Activated naive CD4-positive, alpha-beta T cell (primary cell): Measurements from ENCODE around the gene PLOD2.

ENCODE experiments used
- DNase-seq, 4 experiments: peaks; one replicate each; lab custom pipeline; 2025; lab: John Stamatoyannopoulos, UW

Gene PLOD2

GRCh38 chr3:146160964-146161662 lies at the start of gene PLOD2:
PLOD2 (minus strand) TSS chr3:146161184; CDS start chr3:146160989, 195 bp downstream.
- DNase-seq, result no peak

- no peak for DNase-seq
Measured at GRCh38 chr3:146209371-146209770, 48.4 kb upstream of the PLOD2 start.

DNA sequence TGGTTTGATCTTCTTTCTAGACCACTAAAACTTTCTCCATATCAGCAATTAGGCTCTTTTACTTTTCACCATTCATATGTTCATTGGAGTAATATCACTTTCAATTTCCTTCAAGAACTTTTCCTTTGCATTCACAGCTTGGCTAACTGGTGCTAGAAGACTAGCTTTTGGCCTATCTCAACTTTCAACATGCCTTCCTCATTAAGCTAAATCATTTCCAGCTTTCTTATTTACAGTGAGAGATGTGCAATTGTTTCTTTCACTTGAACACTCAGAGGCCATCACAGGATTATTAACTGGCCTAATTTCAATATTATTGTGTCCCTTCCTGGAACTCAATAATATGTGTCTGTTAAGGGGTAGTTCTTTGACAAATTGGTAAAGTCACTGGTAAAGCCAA lies 42.8 kb upstream of the PLOD2 start:
- DNase-seq, result no peak

DNA sequence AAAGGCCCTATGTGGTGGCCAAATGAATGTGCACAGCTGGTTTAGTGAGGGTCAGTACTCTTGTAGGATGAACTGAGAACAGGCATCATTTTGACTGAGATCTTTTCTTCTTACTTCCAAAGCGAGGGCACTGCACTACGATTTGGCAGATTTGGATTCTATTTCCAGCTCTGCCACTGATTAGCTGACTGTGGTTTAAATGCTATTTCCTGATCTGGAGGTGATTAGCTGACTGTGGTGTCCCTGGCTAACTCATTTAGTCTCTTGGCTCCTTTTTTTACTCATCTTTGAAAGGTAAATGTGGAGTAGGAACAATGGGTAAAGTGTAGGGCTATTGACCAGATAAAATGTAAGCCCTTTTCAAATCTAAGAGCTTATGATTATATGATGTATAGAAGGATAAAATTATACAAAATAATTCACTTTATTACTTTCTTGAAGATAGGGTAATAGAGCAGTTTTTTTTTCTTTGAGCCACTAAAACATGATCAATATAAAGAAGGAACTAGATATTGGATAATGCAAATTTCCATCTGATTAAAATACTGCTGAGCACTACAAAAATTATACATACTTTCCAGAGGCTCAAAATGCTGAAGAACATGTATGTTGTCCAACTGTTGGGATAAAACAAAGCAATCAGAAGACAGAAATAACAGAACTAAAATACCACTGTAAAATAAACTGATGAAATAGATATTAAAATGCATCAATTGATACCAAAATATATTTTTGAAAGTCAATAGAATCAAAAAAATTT lies 39.7 kb upstream of the PLOD2 start:
- DNase-seq, result no peak

DNA sequence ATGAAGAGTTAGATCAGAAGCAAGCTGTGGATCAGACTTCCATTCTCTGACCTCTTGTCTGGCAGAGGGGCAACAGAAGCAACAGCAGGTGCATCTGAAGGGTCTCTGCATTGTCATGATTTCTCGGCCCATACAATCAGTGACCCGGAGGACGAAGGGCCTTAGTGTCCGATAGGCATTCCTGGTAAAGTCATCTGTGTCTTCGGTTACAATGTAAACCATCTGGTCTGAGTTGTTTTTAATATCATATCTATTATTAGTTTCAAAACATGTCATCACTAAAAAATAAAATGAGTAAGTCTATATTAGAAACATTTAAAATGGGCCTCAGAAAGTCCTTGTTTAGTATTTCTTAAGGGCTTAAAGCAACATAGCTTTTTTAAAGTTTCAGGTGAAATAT lies 38.8 kb upstream of the PLOD2 start:
- no peak for DNase-seq

DNA sequence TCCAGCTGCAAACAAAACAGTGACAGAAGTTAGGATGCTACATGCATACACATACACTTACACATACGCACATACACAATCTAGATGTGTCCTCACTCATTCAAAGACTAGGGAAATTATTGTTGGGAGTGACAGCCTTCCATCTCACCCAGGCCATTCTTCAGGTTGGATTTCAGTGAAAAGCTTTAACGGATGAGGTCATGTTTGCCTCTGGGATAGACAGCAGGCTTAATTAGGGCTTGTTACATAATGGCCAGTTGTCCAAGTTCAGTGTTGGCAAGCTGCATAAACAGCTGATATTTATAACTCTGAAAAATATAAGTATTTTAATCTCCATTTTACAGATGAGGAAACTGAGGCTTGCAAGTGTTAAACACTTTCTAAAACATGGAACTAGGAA lies 35.8 kb upstream of the PLOD2 start:
- DNase-seq, result no peak

- DNase-seq, result no peak
Measured at GRCh38 chr3:146195605-146196004, 34.6 kb upstream of the PLOD2 start.

DNA sequence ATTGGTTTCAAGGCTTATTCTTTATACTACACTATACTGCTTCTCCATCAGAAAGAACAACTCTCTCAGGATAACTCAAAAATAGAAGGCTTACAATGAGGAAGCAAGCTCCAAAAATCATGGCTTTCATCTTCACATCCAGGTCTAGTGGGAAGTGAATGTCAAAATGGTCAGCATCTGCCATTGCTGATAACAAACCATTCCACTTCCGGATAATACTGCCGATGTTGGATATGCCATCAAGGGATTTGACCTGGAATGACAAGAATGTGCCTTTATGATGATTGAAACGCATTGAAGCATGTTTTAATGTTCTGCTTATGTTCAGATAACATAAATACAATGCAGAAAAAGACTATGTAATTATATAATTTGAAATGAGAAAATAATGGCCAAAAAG lies 34.0 kb upstream of the PLOD2 start:
- DNase-seq, result no peak

GRCh38 chr3:146191051-146191450 lies 30.1 kb upstream of the PLOD2 start:
- DNase-seq, result no peak

DNA sequence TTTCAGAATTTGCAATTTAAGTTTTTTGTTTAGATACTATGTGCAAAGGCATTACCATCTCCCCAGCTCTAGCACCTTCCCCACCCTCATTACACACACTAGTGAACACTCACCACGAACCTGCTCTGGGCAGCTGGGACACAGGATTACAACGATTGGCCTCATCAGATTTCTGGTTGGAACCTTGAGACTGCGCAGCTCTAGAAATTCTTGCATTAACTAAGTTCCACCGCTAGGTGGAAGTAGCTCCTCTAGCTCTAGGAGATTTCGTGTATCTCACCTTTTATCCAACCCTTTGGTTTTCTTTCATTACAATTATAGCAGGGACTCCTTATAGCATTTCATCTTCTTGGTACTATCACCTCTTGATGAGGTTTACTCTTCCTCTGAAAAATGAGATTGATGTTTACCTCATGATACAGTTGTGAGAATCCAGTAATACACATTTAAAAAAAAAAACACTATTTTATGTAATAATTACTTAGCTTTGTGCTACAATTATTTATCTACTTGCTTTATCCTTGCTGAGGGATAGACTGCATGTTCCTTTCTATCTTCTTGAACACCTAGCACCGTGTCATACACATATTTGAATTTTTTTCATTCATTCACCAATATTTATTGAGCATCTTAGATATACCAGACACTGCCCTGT lies 28.7 kb upstream of the PLOD2 start:
- DNase-seq, result no peak

DNA sequence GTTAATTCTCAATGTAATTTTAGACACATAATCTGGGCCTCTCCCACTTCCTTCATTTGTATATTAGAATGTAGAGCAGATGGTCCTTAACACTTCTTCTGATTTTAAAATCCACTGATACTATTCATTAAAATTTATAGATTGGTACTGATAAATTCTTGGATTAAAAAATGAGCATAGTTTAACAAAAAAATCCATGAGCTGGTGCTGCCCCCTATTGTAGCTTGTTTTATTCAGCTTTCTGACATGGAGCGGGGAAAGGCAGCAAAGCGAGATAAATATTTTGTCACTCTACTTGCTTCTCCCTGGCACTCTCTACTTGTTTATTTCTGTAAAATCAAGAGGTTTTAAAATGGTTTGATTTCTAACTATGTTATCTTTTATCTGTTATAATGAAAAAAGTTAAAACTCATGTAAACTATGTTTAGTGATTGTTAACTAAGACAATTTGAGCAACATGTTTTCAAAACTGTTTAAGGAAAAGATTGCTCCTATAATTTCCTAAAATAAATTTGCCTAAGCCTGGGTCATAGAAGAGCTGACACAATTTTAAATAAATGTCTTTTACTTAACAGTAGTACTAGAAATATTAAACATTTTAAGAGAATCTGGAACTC lies 26.5 kb upstream of the PLOD2 start:
- DNase-seq, result no peak

GRCh38 chr3:146184241-146185015 lies 23.4 kb upstream of the PLOD2 start:
- no peak for DNase-seq

- no peak for DNase-seq
Measured at GRCh38 chr3:146181216-146181615, 20.2 kb upstream of the PLOD2 start.

DNA sequence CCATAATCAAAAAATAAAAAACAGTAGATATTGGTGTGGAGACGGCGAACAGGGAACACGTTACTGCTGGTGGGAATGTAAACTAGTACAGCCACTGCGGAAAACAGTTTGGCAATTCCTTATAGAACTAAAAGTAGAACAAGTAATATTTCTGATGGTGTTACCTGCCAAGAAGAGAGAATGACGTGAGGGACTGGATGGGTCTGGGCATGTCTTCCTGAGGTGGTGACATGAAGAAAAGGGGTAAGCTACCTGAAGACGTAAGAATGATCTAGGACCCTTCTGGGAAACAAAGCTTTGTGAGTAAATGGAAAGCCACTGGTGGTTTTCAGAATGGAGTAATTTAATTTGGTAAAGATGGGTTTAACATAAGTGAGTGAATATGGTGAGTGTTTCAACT lies 19.4 kb upstream of the PLOD2 start:
- no peak for DNase-seq

DNA sequence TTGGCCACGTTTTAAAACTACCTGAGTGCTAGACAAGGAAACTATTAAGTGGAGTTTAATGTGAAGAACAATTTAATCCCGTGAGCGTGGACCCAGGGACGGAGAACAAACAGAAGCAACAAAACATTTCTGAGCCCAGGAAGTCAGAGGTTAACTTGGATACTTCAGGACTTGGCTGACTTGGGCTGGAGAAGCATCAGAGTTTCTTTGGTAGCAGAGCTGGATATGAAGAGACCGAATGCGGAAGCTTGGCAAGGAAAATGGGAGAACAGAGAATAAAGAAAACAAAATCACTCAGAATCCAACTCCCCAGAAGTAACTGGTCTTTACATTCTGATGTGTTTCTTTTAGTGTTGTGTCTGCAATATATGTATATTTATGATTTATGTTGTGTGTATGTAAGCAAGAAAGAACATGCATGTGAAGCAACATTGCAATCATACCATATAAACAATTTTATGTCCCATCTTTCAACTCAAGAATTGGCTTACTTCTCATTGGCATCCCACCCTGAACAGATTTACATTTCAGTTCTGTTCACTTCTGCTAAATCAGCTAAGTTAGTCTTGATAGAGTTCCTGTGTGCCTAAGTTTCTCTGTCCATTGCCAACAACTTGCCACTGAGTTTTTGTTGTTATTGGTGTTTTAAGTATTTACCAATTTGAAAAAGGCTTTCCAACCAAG lies 17.2 kb upstream of the PLOD2 start:
- DNase-seq, result no peak

DNA sequence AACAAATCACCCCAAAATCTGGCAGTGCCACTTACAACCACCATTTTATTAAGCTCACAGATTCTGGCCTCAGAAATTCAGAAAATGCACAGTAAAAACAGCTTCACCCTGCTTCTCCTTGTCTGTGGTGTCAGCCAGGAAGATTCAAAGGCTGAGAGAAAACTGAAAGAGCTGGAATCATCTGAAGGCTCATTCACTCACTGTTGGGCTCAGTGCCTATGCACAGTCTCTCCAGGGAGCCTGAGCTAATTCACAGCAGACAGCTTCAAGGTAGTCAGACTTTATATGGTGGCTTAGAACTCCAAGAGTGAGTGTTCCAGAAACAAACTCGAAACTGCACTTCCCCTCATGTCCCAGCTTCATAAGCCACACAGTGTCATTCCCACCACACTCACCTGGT lies 16.5 kb upstream of the PLOD2 start:
- DNase-seq, result no peak

- no peak for DNase-seq
Measured at GRCh38 chr3:146177072-146177471, 16.1 kb upstream of the PLOD2 start.

DNA sequence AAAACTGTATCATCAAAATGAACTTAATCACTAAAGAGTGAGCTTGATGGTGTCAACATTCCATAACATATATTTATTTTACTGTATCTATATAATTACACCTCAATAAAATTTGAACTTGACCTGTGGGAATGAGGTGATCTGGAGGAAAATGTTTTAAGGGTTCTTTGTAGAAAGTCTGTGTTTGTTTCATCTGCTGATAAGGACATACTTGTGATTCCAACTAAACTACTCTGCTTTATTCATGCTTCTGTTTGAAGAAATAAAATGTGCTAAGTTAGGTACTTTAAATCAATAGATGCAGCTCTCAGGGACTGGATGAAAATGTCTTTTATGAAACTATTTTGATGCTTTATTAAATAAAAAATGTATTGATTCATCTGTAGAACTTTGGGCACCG lies 11.6 kb upstream of the PLOD2 start:
- DNase-seq, result no peak

DNA sequence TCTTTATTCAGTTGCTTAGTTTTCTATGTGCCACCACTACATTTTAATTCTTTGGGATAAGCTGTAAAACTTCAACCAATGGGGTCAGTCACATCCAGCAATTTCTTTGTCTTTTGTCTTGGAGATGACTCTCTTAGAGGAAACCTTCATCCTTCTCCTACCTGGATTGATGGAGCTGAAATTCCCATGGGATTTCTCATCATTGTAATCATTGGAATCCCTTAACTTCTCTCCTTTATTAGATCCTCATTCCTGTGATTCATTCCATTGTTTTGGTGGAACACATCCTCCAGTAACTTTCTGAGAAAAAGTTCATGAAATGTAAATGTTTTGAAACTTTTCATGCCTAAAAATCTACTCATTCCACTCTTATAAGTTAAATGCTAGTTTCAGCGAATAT lies 9.6 kb upstream of the PLOD2 start:
- DNase-seq, result no peak

DNA sequence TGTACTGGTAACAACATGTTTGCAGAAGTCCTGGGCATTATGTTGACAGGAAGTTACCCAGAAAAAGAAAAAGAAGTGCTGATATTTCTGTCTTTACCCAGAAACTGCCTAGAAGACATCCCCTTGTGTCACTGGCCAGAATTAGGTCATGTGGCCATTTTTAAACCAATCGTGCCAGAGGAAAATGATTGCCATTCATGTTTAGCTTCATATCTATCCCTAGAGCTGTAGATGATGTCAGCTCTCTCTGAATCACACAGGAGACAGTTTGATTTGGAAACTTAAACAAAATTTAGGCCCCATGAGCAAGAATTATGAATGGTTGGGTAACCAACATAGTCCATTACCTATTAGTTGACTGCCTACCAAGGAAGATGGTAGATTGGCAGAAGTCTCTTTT lies 8.9 kb upstream of the PLOD2 start:
- no peak for DNase-seq

- DNase-seq, result no peak
Measured at GRCh38 chr3:146166826-146167225, 5.8 kb upstream of the PLOD2 start.
